ENCODE results near the gene OPN4.

OPN4 gene

DNA sequence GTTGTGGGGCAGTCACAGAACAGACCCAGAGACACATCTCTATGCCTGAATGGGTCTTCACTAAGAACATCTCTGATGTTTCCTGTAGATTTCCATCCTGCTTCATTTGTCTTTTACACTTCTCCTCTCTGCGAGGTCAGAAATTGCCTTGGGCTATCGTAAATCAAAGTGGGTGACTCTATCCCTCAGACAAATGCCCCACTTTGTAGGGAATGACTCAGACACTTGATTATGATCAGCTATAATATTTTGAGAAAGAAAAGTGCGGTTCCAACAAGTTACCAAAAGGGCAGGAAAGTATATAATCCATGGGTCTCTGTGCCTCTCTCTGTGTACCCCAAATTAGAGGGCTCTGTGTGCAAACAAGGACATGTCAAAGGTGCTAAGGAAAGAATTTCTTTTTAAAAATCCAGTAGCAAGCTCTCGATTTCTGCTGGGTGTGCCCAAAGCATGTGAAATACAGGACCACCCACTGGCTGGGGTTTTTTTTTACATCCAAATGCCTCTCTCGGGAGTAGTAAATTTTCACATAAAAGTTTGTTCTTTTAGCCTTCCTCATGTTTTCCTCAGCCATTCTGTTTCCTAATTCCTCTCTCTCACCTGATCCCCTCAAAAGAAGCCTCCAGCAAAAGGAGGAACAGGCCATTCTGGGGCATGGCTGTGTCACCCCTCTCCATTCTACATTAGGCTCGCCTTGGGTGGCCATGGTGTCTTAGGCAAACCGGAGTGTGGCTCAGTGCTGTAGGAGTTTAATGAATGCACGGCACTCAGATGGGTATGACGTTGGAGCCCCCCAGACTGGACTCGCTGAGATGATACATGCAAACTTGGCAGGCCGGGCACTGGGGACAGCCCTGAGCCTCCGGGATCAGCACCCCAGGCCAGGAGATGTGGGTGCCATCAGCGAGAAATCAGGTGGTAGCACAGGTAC lies 6.3 kb upstream of the OPN4 start:
- DNase-seq, result no peak

DNA sequence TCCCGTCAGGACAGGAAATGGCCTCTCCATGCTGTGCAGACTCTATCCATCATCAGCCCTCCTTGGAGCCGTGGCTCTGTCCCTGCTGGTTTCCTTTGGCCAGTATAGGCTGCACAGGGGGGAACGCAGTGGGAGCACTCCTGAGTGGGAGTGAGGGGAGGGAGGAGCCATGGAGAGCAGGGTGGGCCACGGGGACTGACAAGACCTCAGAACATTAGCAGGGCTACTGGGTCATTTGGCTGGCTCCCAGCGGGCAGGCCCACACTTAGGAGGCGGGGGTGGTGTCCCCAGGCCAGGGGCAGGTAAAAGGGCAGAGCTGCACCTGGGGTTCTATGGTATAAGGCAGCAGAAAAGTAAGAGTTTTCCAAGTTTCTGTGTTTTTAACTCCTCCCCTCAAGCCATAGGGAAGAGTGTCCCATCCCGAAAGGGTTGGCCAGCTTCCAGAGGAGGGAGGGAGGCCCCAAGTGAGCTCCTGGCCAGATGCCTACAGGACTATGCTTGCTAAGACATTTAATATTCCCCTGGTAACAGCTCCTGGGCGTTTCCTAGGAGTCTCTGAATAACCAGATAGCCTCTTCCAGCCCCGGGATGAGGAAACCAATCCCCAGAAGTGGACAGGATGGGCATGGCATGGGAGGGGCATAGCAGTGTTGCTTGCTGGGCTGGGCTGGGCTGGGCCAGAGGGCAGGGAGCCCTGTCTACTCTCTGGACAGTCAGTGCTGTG lies 5.5 kb upstream of the OPN4 start:
- DNase-seq, result no peak

DNA sequence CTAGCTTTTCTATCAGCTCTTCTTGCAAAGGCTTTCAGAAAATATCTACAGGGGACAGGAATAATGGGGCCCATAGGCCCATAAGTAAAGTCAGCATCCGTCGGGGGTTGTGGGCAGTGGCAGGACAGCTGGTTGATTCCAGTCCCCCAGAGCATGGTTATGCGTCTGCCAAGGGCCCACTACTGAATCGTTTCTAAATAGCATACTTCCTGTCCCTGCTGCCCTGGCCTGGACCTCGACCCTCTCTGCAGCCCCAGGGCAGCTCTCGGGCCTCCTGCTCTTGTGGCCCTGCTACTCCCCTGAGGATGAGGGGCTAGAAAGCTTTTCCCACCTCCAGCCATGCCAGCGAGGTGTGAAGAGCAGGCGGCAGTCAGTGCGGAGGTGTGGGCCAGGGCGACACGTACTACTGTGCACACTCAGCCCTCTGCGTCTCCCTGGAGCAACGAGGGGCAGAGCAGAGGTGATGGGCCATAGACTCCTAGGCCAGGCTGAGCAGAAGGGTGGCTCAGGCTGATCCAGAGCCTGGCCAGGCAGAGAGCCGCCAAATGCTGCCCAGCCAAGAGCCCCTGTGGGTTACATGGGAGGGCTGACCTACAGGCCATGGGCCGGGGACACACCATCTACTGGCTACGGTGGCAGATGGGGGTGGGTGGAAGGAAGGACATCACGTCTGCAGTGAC lies 4.7 kb upstream of the OPN4 start:
- no peak for DNase-seq

DNA sequence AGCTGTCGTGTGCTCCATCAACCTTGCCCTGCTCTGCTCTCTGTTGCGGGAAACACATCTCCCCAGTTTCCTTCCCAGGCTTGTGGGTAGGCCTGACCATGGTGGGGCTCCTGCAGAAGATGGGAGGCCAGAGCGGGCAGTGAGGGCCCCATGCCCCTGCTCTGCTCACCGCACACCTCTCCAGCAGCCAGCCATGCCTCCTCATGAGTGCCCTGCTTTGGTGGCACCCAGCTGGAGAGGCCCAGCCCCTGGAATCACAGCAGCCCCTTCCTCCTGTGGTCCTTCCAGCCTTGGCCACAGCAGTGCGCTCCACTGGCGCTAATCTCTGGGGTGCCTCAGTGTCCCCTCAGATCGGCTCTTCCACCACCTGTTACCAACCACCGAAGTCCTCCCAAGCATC lies 4.2 kb upstream of the OPN4 start:
- DNase-seq, result no peak

DNA sequence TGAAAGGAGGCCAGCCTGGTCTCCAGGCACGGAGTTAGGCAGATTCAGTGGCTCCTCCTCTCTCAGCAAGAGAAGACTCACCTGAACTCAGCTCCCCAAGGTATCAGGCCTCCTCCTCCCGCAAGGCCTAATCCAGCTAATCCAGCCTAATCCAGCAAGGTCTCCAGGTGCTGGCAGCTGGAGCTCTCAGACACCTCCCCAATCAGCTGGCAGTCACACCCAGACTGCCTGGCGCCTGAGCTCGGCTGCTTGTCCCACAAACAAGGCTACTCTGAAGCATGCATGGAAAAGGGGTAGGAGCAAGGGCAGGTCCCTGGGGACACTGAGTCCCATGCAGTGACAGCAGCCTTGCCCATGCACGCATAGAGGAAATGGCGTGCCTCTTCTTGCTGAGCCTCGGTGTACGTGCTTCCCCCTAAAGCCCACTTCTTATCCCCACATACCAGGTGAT lies 3.3 kb upstream of the OPN4 start:
- DNase-seq, result no peak

DNA sequence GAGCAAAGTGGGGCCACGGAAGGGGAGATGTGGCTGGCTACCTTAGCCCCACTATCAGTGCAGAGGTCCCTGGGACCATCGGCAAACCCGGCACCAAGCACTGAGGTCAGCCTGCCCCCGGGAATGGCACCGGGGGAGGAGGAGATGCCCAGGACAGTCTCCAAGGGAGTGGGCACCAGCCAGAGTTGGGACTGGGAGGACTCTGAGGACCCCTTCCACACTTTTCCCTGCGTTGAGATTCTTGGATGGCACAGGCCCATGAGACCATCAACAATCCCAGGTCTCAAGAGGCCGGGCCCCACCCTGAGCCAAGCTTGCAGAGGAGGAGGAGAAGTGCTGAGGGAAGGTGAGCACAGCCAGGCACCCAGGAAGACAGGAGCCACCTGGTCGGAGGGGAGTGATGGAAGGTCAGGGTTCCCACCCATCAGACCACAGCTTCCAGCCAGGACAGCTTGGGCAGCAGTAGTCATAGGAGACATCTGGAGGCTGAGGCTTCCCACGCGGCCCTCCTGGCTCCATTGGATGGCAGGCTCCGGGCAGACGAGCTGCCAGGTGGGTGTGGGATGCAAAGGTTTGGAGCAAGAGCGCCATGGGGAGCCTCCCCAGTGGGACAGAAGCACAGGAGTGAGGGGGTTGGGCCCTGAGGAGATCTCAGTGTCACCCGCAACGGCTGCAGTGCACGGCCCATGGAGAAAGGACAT lies 2.6 kb upstream of the OPN4 start:
- DNase-seq, result no peak

DNA sequence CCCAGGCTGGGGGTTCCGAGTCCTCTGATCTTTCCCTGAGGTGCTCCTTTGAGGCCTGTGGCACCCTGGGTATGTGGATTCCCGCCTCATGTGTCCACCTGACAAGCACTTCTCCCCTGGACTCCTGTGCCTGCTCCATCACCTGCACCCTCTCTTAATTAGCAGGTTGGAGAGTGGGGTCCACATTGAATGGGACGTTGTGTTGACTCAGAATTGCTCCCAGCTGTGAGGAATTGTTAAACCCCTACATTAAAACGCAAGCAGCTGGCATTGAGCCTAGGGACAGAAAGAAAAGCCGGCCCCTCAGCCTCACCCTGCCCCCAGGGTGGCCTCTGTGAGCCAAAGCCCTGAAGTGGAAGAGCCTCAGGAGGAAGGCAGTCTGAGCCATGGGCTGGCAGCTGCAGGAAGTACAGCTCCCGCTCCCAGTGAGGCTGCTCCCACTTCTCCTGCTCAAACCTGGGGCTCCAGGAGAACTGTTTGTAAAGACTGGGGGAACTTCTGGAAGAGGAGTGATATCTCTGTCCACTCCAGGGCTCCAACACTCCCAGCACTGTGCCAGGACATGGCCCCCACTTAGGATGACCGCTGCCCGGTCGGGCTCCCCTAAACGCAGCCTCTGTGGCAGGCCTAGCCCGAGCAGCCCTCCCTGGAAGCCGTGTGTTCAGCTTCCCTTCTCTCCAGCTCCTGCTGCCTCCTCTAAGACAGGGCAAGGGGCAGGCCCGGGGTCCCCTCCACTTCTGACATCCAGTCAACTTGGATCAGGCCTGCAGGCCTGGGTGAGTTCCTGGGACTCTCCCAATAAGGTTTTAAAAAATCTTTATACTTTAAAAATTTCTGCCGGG lies 1.8 kb upstream of the OPN4 start:
- no peak for DNase-seq

DNA sequence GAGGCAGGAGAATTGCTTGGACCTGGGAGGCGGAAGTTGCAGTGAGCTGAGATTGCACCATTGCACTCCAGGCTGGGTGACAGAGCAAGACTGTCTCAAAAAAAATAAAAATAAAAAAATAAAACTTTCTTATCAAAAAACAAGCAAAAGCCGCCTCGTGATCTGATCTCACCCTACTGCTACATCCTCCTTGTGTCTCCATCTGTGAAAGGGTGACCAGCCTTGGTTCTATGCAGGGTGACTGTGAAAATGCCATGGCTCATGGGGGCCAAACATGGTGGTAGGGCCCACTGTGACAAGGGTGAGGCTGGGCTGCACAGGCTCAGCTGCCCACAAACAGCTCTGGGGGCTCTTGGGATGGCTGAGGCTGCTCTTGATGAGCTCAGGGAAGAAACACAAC lies 968 bp upstream of the OPN4 start:
- DNase-seq, result no peak

DNA sequence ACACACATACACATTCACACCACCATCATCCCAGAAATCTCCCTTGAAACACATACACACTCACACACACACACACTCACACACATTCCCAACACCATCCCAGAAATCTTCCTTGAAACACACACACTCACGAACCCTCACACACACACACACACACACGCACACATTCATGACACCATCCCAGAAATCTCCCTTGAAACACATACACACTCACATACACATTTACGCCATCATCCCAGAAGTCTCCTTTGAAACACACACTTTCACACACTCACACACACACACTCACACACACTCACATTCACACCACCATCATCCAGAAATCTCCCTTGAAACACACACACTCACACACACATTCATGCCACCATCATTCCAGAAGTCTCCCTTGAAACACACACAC lies 360 bp upstream of the OPN4 start:
- DNase-seq, result no peak

DNA sequence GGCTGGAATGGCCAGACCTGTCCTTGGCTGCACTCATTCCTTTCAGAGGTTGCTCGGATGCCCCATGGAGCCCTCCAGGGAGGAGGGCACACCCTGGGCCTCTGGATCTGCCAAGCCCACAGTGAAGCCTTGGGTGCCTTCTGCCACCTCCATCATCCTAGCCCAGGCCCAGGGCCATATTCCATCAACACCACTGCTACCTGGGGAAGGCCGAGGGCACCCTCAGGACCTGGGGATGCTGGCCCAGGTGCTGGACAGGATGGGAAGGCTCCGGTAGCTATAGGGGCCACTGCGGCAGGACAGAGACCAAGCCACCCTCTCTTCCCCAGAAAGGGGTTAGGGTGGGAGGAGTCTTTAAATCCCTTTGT lies 810 bp downstream of the OPN4 start:
- DNase-seq, result no peak

DNA sequence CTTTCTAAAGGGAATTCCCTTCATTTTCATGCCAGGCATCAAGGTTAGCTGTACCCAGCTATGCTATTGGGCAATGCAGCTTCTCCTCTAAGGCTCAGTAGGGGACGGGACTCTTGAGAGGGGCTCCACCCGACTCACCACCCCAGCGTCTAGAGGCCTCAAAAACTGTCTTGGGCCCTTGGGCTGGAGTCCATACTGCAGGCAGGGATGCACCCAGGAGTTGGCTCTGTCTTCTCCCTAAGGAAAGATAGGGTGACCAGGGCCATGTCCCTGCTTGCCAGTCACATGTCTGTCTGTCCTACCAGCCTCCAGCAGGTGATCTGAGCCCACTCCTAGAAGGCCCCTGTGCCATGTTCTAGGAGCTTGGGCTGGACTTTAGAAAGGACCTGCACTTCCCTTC lies 1.2 kb downstream of the OPN4 start:
- no peak for DNase-seq

DNA sequence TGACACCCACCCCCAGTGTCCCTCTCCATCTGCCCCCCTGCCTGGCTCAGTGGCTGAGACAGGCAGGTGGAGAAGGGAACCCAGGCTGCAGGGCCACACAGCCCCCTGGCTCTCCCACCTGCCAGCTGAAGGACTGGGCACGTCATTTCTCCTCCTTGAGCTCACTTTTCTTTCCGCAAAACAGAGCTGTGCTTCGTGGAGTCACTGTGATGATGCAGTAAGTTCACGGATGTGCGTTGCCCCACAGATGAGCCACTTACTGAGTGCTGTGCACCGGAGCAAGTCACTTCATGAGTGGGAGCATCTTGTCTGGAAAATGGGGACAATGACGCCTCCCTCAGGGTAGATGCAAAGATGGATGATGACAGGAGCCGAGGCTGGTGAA lies 2.7 kb downstream of the OPN4 start:
- DNase-seq, result no peak

DNA sequence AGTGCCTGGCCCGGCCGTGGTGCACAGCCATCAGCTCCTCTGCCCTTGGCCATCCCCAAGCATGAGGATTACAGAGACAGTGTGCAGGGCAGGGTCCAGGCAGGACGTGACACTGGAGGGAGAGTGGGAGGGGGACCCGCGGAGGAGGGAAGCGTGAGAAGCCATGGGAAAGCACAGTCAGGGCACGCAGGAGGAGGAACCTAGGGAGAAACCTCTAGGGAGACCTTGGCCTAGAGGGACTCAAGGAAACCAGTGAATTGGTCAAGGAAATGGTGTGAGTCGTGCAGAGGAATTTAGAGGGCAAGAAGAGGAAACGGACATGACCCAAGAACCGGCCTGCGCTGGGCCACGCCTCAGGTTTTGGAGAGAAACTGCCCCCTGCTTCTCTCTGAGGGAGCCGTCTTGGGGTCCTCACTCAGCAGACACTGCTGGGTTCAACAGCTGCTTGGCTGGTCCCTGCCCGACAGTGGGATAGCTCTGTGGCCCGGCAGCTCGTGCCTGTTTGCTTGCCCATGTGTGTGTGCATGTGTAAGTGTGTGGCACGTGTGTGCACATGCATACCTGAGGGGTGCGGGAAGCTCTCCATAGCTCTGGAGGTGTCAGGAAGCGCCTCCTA lies 3.2 kb downstream of the OPN4 start:
- no peak for DNase-seq

DNA sequence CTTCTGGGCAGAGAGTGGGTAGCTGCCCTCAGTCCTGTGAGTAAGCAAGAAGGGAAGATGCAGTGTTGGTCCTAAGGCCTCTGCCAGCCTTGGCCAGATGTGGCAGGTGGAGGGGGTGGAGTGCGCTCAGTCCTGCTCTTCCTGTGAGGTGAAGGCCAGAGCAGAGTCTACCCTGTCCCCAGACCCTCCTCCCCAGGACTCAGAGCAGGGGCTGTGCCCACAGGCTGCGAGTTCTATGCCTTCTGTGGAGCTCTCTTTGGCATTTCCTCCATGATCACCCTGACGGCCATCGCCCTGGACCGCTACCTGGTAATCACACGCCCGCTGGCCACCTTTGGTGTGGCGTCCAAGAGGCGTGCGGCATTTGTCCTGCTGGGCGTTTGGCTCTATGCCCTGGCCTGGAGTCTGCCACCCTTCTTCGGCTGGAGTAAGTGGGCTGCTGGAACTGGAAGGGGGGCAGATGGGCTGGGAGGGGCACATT lies 4.0 kb downstream of the OPN4 start:
- no peak for DNase-seq

DNA sequence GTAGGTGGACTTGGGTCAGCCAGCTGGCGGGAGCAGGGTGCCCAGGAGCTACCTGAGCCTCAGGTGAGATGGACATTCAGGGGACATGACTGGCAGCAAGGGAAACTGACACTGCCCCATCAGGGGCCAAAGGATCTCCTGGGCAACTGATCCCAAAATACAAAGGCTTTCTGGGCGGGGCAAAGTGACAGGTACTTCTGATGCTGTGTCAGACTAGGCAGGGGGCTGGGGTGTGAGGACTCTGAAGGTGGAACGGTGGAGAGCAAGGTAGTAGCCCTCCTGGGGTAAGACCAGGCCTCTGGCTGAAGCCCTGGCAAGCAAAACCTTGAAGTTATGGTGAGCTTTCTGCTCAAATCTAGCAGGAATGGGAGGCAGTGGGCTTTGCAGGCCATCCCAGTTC lies 4.4 kb downstream of the OPN4 start:
- no peak for DNase-seq

DNA sequence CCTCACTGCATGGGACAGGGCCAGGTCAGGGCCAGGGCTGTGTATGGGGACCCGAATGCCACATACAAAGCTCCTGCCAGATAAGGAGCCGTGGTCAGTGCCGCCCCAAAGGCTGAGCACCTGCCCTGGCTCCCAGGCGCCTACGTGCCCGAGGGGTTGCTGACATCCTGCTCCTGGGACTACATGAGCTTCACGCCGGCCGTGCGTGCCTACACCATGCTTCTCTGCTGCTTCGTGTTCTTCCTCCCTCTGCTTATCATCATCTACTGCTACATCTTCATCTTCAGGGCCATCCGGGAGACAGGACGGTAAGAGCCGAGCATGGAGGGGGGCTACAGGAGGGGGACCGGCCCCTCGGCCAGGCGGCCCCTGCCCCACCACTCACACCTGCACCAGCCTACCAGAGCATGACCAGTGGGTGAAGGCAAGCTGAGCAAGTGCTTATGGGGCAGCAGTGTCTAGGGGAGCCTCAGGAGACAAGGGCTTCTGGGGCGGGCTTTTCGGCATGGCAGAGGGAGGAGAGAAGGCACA lies 4.9 kb downstream of the OPN4 start:
- DNase-seq, result no peak

DNA sequence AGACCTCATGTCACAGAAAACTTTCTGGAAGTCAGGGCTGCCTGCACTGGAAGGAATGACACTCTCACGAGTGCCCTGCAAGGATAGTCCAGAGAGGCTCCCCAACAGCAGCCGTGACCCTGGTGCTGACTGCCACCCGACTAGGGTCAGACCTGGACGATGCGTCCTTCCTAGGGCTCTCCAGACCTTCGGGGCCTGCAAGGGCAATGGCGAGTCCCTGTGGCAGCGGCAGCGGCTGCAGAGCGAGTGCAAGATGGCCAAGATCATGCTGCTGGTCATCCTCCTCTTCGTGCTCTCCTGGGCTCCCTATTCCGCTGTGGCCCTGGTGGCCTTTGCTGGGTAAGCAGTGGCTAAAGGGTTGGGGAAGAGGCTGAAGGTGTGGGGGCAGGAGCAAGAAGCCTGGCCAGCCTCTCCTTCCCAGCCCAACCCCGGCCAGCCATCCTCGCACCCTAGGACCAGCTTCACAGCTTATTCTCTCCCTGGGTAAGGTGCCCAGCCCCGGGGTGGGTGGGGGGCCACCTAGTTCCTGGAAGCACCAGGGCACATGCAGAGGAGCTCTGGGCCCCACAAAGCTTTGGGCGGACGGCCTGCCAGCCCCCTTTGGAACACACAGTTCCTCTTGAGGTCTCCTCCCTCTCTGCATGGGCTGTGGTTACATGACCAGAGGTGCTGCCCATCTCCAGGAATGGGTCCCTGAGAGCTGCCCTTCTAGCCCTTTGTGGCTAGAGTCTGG lies 5.5 kb downstream of the OPN4 start:
- DNase-seq, result no peak

DNA sequence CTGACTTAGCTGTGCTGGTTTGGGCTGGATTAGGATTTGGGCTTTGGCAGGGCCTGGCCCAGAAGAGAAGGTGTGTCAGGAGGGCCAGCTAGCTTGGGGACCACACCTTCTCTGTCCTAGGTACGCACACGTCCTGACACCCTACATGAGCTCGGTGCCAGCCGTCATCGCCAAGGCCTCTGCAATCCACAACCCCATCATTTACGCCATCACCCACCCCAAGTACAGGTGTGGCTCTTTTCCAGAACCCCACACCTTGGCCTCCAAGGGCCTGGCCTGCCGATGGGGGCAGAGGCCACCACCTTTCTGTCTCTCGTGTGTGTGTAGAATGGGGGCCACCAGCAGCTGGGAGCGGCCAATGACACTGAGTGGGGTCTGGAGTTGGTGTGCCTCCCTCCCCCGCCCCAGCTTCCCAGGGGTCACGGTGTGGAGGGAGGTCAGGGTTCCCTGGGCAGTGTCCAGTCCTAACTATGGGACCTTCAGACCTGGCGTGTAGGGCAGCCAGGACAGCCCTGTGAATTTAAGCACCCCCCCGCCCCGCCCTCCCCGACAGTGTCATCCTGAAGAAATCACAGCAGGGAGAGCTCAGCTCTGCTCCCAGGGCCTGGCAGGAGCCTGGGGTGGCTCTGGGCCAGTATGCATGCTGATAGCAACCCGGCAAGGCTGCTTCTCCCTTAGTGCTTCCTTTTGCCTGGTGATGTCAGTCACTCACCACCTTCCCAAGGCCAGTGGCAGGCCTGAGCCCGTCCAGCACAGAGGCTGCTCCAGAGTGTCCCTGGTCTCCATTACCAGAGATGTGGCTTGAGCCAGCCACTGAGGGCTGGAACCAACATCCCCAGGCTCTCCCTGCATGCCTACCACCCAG lies 7.0 kb downstream of the OPN4 start:
- no peak for DNase-seq

Measured in C1 segment of cervical spinal cord (tissue), 14 donors.